Cardiac muscle cell (in vitro differentiated cells and primary cell): ENCODE measurements around the gene NNT. TPM values are rescaled to one million over a fixed set of nuclear protein-coding genes. Genes with fewer than 3 reads are reported as not detected.

Experiments
- DNase-seq, 2 donors: peaks; one replicate each; pipeline versions ENCODE4 v3.0.0 to v3.0.0-alpha.2; 2010 to 2017; ENCODE audit warnings: low read depth in 1 of 2, low spot score in 1 of 2
- H3K27ac ChIP-seq: fragments of 200-600 bp; sonication (generic); 2 replicates; pipeline ENCODE4 v1.5.1; 2016
- H3K27me3 ChIP-seq: fragments of 200-600 bp; sonication (generic); 2 replicates; pipeline ENCODE4 v1.6.0; 2016; ENCODE audit warnings: control low read depth
- H3K36me3 ChIP-seq: fragments of 200-600 bp; sonication (generic); 2 replicates; pipeline ENCODE4 v1.5.1; 2016; ENCODE audit warnings: control low read depth
- H3K4me1 ChIP-seq: fragments of 200-600 bp; sonication (generic); 2 replicates; pipeline ENCODE4 v1.8.1; 2017; ENCODE audit warnings: low read depth, mild to moderate bottlenecking, mixed run types
- H3K4me3 ChIP-seq: fragments of 200-600 bp; sonication (generic); 2 replicates; pipeline ENCODE4 v1.5.1; 2016; ENCODE audit warnings: mild to moderate bottlenecking
- H3K9me3 ChIP-seq: fragments of 200-600 bp; sonication (generic); 2 replicates; pipeline ENCODE4 v1.5.1; 2017; ENCODE audit warnings: low read depth, mild to moderate bottlenecking, control low read depth
- CTCF ChIP-seq: IDR thresholded peaks from 2 replicates; pipeline ENCODE4 v1.5.1; 2012; ENCODE audit warnings: low read depth, mild to moderate bottlenecking, low read length
- polyA plus RNA-seq: library from polyadenylated mRNA; unstranded; fragments of >200 nt; fragmentation: Nextera tagmentation; extraction: Ambion mirVana; gene quantifications from 2 replicates; pipeline ENCODE4 v1.2.1, GENCODE V29; 2016
- total RNA-seq: library from RNA; depleted of rRNA; stranded (reverse); fragments of >200 nt; gene quantifications from 2 replicates; pipeline ENCODE4 v1.2.3, GENCODE V29; 2016

NNT gene
- total and polyA plus RNA-seq, 2 experiments from 2014 or later: 103 to 123 TPM

- no peak for DNase-seq
- no peak overlapping the region for H3K4me3 ChIP-seq
- H3K9me3 ChIP-seq: no peaks in the 10 kb centered on the region
- no peaks in the 10 kb centered on the region for H3K4me1 ChIP-seq
- H3K27ac ChIP-seq: no peak overlapping the region
- H3K27me3 ChIP-seq: no peaks in the 10 kb centered on the region
- no peak for TF ChIP-seq CTCF
- H3K36me3 ChIP-seq: no peaks in the 10 kb centered on the region
These were observed 147.8 kb downstream of the NNT start for GRCh38 chr5:43750809-43751208.

- Histone ChIP-seq H3K27ac (no peak overlapping the region), H3K27me3 (no peaks in the 10 kb centered on the region), H3K4me1 (no peaks in the 10 kb centered on the region), H3K4me3 (no peak overlapping the region), H3K9me3 (no peaks in the 10 kb centered on the region), H3K36me3 (no peaks in the 10 kb centered on the region)
- no peak for TF ChIP-seq CTCF
- DNase-seq: no peak
These were observed 150.1 kb downstream of the NNT start for GRCh38 chr5:43753069-43753468.

Other genes with a start within 250 kb of the NNT start
- gene CCL28, start 190.8 kb upstream of the NNT start, total RNA-seq: 0.07 TPM in 1 of 2 replicates, not detected in the other
- gene CCL28, start 190.8 kb upstream of the NNT start, polyA plus RNA-seq: 0.64 TPM in 1 of 2 replicates, not detected in the other
- 3.1 TPM in 2 replicates for gene TMEM267, start 119.3 kb upstream of the NNT start, total RNA-seq
- 8.8 and 8.9 TPM in 2 replicates for gene TMEM267, start 119.3 kb upstream of the NNT start, polyA plus RNA-seq
- gene C5orf34, start 88.0 kb upstream of the NNT start, total RNA-seq: 1.0 and 3.7 TPM in 2 replicates
- gene C5orf34, start 88.0 kb upstream of the NNT start, polyA plus RNA-seq: 5.2 and 9.7 TPM in 2 replicates
- 140 and 151 TPM in 2 replicates for gene PAIP1, start 46.1 kb upstream of the NNT start, total RNA-seq
- 298 and 341 TPM in 2 replicates for gene PAIP1, start 46.1 kb upstream of the NNT start, polyA plus RNA-seq